ENCODE results near the gene TNRC6B. TPM values are rescaled to one million over a fixed set of nuclear protein-coding genes. Genes with fewer than 3 reads are reported as not detected.
A peak's percentile ranks its signal among the peaks of the same experiment; 100 is the strongest.

The TNRC6B gene
- total RNA-seq, 1 experiment from 2014 or later = 58.1 TPM

DNA sequence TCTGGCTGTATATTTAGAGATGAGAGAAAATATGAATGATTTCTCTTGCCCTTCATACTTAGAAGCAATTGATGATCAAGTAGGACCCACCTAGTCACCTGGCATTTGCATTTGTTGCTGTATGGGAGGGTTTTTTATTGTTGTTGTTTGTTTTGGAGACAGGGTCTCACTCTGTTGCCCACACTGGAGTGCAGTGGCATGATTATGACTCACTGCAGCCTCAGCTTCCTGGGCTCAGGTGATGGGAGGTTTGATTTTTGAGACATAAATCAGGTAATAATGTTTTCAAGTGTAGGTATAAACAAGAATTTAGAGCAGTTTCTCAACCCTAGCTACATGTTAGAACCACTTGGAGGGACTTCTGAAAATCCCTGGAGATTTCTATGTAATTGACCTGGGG lies 63.0 kb downstream of the TNRC6B start:
- Histone ChIP-seq H2AK5ac (ENCODE audit: insufficient read length, low read length) (no peak overlapping the region), H3K23me2 (ENCODE audit: insufficient read length, low read depth, low read length, poor library complexity, severe bottlenecking) (no peaks in the 10 kb centered on the region), H3K9me3 (ENCODE audit: control insufficient read depth, low read depth, low read length) (no peaks in the 10 kb centered on the region), H4K8ac (replicated peaks; ENCODE audit: insufficient read length, low read depth, low read length) (no peak overlapping the region), H3K4ac (ENCODE audit: low read depth, low read length) (no peak overlapping the region), H3K27me3 (ENCODE audit: insufficient read depth, low read length) (no peaks in the 10 kb centered on the region), H2BK15ac (ENCODE audit: low read depth, low read length) (no peak overlapping the region), H3K27ac (ENCODE audit: insufficient read length, low read depth, low read length) (no peak overlapping the region), H4K91ac (ENCODE audit: insufficient read length, low read depth, low read length) (no peak overlapping the region), H3K4me1 (ENCODE audit: insufficient read depth, low read length) (peaks cover 4% of the 10 kb centered on the region; the same call in 1 of the 2 replicates), H2BK120ac (ENCODE audit: low read depth, low read length, poor library complexity, severe bottlenecking) (no peak overlapping the region), H3K9ac (ENCODE audit: extremely low read depth, insufficient read length, low read length) (no peak overlapping the region), H2BK20ac (ENCODE audit: low read depth, low read length, poor library complexity, severe bottlenecking) (no peak overlapping the region), H2BK12ac (ENCODE audit: insufficient read length, low read depth, low read length) (no peak overlapping the region), H3K79me1 (ENCODE audit: insufficient read depth, low read depth, low read length, poor library complexity, severe bottlenecking) (peaks cover 14% of the 10 kb centered on the region), H3K56ac (ENCODE audit: insufficient read length, low read depth, low read length) (no peak overlapping the region), H3T11ph (ENCODE audit: low read length) (no peak overlapping the region), H4K5ac (ENCODE audit: insufficient read length, low read depth, low read length) (no peak overlapping the region), H3K18ac (ENCODE audit: insufficient read length, low read depth, low read length) (no peak overlapping the region), H4K20me1 (ENCODE audit: control insufficient read depth, insufficient read depth, insufficient read length) (peaks cover 3% of the 10 kb centered on the region), H3K23ac (ENCODE audit: insufficient read length, low read depth, low read length) (no peak overlapping the region), H2AFZ (ENCODE audit: low read length) (no peak overlapping the region), H3K4me2 (ENCODE audit: insufficient read depth, insufficient read length, low read length) (no peak overlapping the region), H3K79me2 (ENCODE audit: insufficient read depth, low read length) (peaks cover 42% of the 10 kb centered on the region; the same call in 1 of the 2 replicates), H2BK5ac (ENCODE audit: insufficient read length, low read length) (no peak overlapping the region), H3K14ac (ENCODE audit: insufficient read depth, low read length) (0 out of 2 replicates have a peak overlapping the region, but pooled peaks have one; percentile 21)
- peaks cover 0 to 14% (median 9%) of the 10 kb centered on the region in 3 experiments; a peak in 6 of 7 replicates for H3K36me3 Mint-ChIP-seq (ENCODE audit: insufficient read depth in 1 of 3, low read depth in 3 of 3)
- TF ChIP-seq, protein P1, sequence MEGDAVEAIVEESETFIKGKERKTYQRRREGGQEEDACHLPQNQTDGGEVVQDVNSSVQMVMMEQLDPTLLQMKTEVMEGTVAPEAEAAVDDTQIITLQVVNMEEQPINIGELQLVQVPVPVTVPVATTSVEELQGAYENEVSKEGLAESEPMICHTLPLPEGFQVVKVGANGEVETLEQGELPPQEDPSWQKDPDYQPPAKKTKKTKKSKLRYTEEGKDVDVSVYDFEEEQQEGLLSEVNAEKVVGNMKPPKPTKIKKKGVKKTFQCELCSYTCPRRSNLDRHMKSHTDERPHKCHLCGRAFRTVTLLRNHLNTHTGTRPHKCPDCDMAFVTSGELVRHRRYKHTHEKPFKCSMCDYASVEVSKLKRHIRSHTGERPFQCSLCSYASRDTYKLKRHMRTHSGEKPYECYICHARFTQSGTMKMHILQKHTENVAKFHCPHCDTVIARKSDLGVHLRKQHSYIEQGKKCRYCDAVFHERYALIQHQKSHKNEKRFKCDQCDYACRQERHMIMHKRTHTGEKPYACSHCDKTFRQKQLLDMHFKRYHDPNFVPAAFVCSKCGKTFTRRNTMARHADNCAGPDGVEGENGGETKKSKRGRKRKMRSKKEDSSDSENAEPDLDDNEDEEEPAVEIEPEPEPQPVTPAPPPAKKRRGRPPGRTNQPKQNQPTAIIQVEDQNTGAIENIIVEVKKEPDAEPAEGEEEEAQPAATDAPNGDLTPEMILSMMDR (conservative IDR thresholded peaks at IDR 0.05) = no peak
- H3K4me1 Mint-ChIP-seq = peaks cover 52 to 59% of the 10 kb centered on the region in 2 experiments
- no peaks in the 10 kb centered on the region for H3K9me3 Mint-ChIP-seq
- peak overlapping the region in 2 of 3 experiments; percentile 62 to 65; a peak in 3 of 7 replicates for H3K27ac Mint-ChIP-seq
- DNase-seq = peak; percentile 7
- H3K27me3 Mint-ChIP-seq (ENCODE audit: low read depth) = no peaks in the 10 kb centered on the region
- H3K4me3 Mint-ChIP-seq = no peak overlapping the region

Measured in H9 (cell line).